GM21576 (cell line): ENCODE measurements around the gene ATXN7L2.
A peak's percentile ranks its signal among the peaks of the same experiment; 100 is the strongest.

Experiments used
- ATAC-seq: cut with Tn5 transposase; IDR thresholded peaks from one replicate; pipeline ENCODE4 v1.9.1; 2021; ENCODE audit warnings: mild to moderate bottlenecking, moderate library complexity; ENCODE audit not compliant: unreplicated experiment

Gene ATXN7L2

GRCh38 chr1:109474697-109475096 is 9.0 kb upstream of the ATXN7L2 start:
- no peak for ATAC-seq

- ATAC-seq: no peak
These were observed 8.4 kb upstream of the ATXN7L2 start for GRCh38 chr1:109475261-109475660.

GRCh38 chr1:109476825-109477224 is 6.9 kb upstream of the ATXN7L2 start:
- ATAC-seq: no peak

GRCh38 chr1:109477821-109478220 is 5.9 kb upstream of the ATXN7L2 start:
- ATAC-seq: no peak

GRCh38 chr1:109478806-109479205 is 4.9 kb upstream of the ATXN7L2 start:
- no peak for ATAC-seq

- ATAC-seq: no peak
These were observed 4.4 kb upstream of the ATXN7L2 start for GRCh38 chr1:109479311-109479710.

- ATAC-seq: no peak
These were observed 3.8 kb upstream of the ATXN7L2 start for GRCh38 chr1:109479901-109480300.

- no peak for ATAC-seq
These were observed 2.1 kb upstream of the ATXN7L2 start for GRCh38 chr1:109481646-109482045.

GRCh38 chr1:109482242-109482641 is 1.5 kb upstream of the ATXN7L2 start:
- no peak for ATAC-seq

GRCh38 chr1:109482791-109483671 is 674 bp upstream of the ATXN7L2 start:
- ATAC-seq: peak; percentile 10

- ATAC-seq: no peak
These were observed 842 bp downstream of the ATXN7L2 start for GRCh38 chr1:109484519-109484975.

- no peak for ATAC-seq
These were observed 1.3 kb downstream of the ATXN7L2 start for GRCh38 chr1:109485001-109485400.

- ATAC-seq: no peak
These were observed 3.6 kb downstream of the ATXN7L2 start for GRCh38 chr1:109487261-109487660.

GRCh38 chr1:109488201-109488600 is 4.5 kb downstream of the ATXN7L2 start:
- no peak for ATAC-seq

- no peak for ATAC-seq
These were observed 5.0 kb downstream of the ATXN7L2 start for GRCh38 chr1:109488696-109489095.

GRCh38 chr1:109490029-109490933 is 6.6 kb downstream of the ATXN7L2 start:
- no peak for ATAC-seq

- no peak for ATAC-seq
These were observed 7.2 kb downstream of the ATXN7L2 start for GRCh38 chr1:109490934-109491302.

GRCh38 chr1:109491372-109491771 is 7.7 kb downstream of the ATXN7L2 start:
- ATAC-seq: no peak

- no peak for ATAC-seq
These were observed 9.1 kb downstream of the ATXN7L2 start for GRCh38 chr1:109492779-109493178.

- no peak for ATAC-seq
These were observed 9.5 kb downstream of the ATXN7L2 start for GRCh38 chr1:109493227-109493626.

- peak; percentile 86 for ATAC-seq
These were observed 10.3 kb downstream of the ATXN7L2 start, which contains the start of gene CYB561D1 for GRCh38 chr1:109493805-109494539. TSS of gene CYB561D1 (plus strand) at chr1:109494094. CDS start at chr1:109494140, 46 bp downstream.
